HG03457 (cell line): ENCODE data around the gene ATAD3A.
"Not testable (repeated sequence)": the region's sequence is repeated elsewhere in the genome, so short reads cannot be mapped to it uniquely, and the experiment has no call there.

Source experiments
- ATAC-seq: cut with Tn5 transposase; IDR thresholded peaks from one replicate; pipeline ENCODE4 v1.9.1; 2021; ENCODE audit warnings: moderate number of reproducible peaks; ENCODE audit not compliant: unreplicated experiment

Gene ATAD3A

GRCh38 chr1:1511533-1512285 is at the start of gene ATAD3A:
ATAD3A (plus strand) TSS chr1:1512162; CDS start chr1:1512269, 107 bp downstream.
- ATAC-seq, result peak; percentile 66

GRCh38 chr1:1462318-1462966 is 49.5 kb upstream of the ATAD3A start:
- ATAC-seq, result no peak

- no peak for ATAC-seq
These were observed 48.6 kb upstream of the ATAD3A start for GRCh38 chr1:1463312-1463711.

- not testable (repeated sequence) for ATAC-seq
These were observed 43.6 kb upstream of the ATAD3A start for GRCh38 chr1:1468196-1468985.

GRCh38 chr1:1470626-1471388 is 41.2 kb upstream of the ATAD3A start:
- no peak for ATAC-seq

GRCh38 chr1:1471389-1472052 is 40.4 kb upstream of the ATAD3A start, which contains the start of gene ATAD3B:
ATAD3B (plus strand) TSS chr1:1471765; CDS start chr1:1471885, 120 bp downstream.
- peak; percentile 79 for ATAC-seq

- not testable (repeated sequence) for ATAC-seq
These were observed 39.7 kb upstream of the ATAD3A start for GRCh38 chr1:1472053-1472876.

- not testable (repeated sequence) for ATAC-seq
These were observed 36.0 kb upstream of the ATAD3A start for GRCh38 chr1:1476011-1476410.

GRCh38 chr1:1477206-1477605 is 34.8 kb upstream of the ATAD3A start:
- no peak for ATAC-seq

- no peak for ATAC-seq
These were observed 32.1 kb upstream of the ATAD3A start for GRCh38 chr1:1479547-1480487.

GRCh38 chr1:1480488-1480867 is 31.5 kb upstream of the ATAD3A start:
- ATAC-seq, result not testable (repeated sequence)

GRCh38 chr1:1481811-1482210 is 30.2 kb upstream of the ATAD3A start:
- not testable (repeated sequence) for ATAC-seq

- no peak for ATAC-seq
These were observed 29.1 kb upstream of the ATAD3A start for GRCh38 chr1:1482856-1483255.

- no peak for ATAC-seq
These were observed 28.2 kb upstream of the ATAD3A start for GRCh38 chr1:1483714-1484113.

- not testable (repeated sequence) for ATAC-seq
These were observed 26.8 kb upstream of the ATAD3A start for GRCh38 chr1:1484976-1485750.

GRCh38 chr1:1485755-1486317 is 26.1 kb upstream of the ATAD3A start:
- not testable (repeated sequence) for ATAC-seq

GRCh38 chr1:1487701-1488100 is 24.3 kb upstream of the ATAD3A start:
- ATAC-seq, result no peak
